Fibroblast of skin of back (primary cell): ENCODE data around the gene SNX13.
"Not testable (repeated sequence)": the region's sequence is repeated elsewhere in the genome, so short reads cannot be mapped to it uniquely, and the experiment has no call there.

Source experiments
- DNase-seq: peaks from one replicate; pipeline ENCODE4 v3.0.0-alpha.2; 2013

SNX13 gene

GRCh38 chr7:17912536-17913235, 27.6 kb downstream of the SNX13 start:
- no peak for DNase-seq

- no peak for DNase-seq
Observed at GRCh38 chr7:17912050-17912449, 28.2 kb downstream of the SNX13 start.

GRCh38 chr7:17910377-17910776, 29.9 kb downstream of the SNX13 start:
- no peak for DNase-seq

- not testable (repeated sequence) for DNase-seq
Observed at GRCh38 chr7:17909310-17909709, 31.0 kb downstream of the SNX13 start.

- no peak for DNase-seq
Observed at GRCh38 chr7:17907014-17907413, 33.3 kb downstream of the SNX13 start.

- DNase-seq: no peak
Observed at GRCh38 chr7:17903337-17903736, 37.0 kb downstream of the SNX13 start.

- DNase-seq: no peak
Observed at GRCh38 chr7:17902599-17902998, 37.7 kb downstream of the SNX13 start.

- no peak for DNase-seq
Observed at GRCh38 chr7:17900464-17900863, 39.8 kb downstream of the SNX13 start.

GRCh38 chr7:17898111-17898510, 42.2 kb downstream of the SNX13 start:
- DNase-seq: no peak

- no peak for DNase-seq
Observed at GRCh38 chr7:17887286-17887685, 53.0 kb downstream of the SNX13 start.

- DNase-seq: no peak
Observed at GRCh38 chr7:17882685-17883084, 57.6 kb downstream of the SNX13 start.

GRCh38 chr7:17879075-17879661, 61.1 kb downstream of the SNX13 start:
- no peak for DNase-seq

- no peak for DNase-seq
Observed at GRCh38 chr7:17878627-17879026, 61.7 kb downstream of the SNX13 start.

GRCh38 chr7:17871815-17872533, 68.3 kb downstream of the SNX13 start:
- DNase-seq: no peak

GRCh38 chr7:17870406-17870805, 69.9 kb downstream of the SNX13 start:
- no peak for DNase-seq

- DNase-seq: no peak
Observed at GRCh38 chr7:17863809-17864143, 76.5 kb downstream of the SNX13 start.

GRCh38 chr7:17863095-17863808, 77.0 kb downstream of the SNX13 start:
- no peak for DNase-seq

- DNase-seq: no peak
Observed at GRCh38 chr7:17856251-17856650, 84.0 kb downstream of the SNX13 start.

GRCh38 chr7:17855202-17855601, 85.1 kb downstream of the SNX13 start:
- DNase-seq: no peak

GRCh38 chr7:17854261-17855047, 85.8 kb downstream of the SNX13 start:
- peak; percentile 68 for DNase-seq

GRCh38 chr7:17852361-17852760, 87.9 kb downstream of the SNX13 start:
- DNase-seq: no peak

GRCh38 chr7:17849504-17849903, 90.8 kb downstream of the SNX13 start:
- DNase-seq: peak; percentile 91

- no peak for DNase-seq
Observed at GRCh38 chr7:17848516-17848915, 91.8 kb downstream of the SNX13 start.
